ENCODE data around the gene RANBP17. TPM values are rescaled to one million over a fixed set of nuclear protein-coding genes. Genes with fewer than 3 reads are reported as not detected.

The RANBP17 gene
- total RNA-seq, 2 experiments from 2014 or later, result 0.13 TPM; not detected in 1

- CTCF ChIA-PET, result no interaction called here
- DNase-seq (no peak), ATAC-seq (no peak)
- Mint-ChIP-seq H3K9me3 (ENCODE audit: insufficient read depth) (peaks cover 5% of the 10 kb centered on the region), H3K4me1 (ENCODE audit: low read depth) (no peaks in the 10 kb centered on the region), H3K4me3 (no peak overlapping the region), H3K27ac (no peak overlapping the region), H3K27me3 (ENCODE audit: low read depth) (no peaks in the 10 kb centered on the region), H3K36me3 (ENCODE audit: low read depth) (no peaks in the 10 kb centered on the region)
- POLR2A ChIA-PET, result no interaction called here
Measured at GRCh38 chr5:171067540-171068130, 205.8 kb downstream of the RANBP17 start.

- CTCF ChIA-PET, result no interaction called here
- no peaks in the 10 kb centered on the region for H3K4me1 Mint-ChIP-seq (ENCODE audit: low read depth)
- no peak overlapping the region for H3K27ac Mint-ChIP-seq
- no peaks in the 10 kb centered on the region for H3K27me3 Mint-ChIP-seq (ENCODE audit: low read depth)
- H3K36me3 Mint-ChIP-seq (ENCODE audit: low read depth), result no peaks in the 10 kb centered on the region
- POLR2A ChIA-PET, result no interaction called here
- no peak overlapping the region for H3K4me3 Mint-ChIP-seq
- no peaks in the 10 kb centered on the region for H3K9me3 Mint-ChIP-seq (ENCODE audit: insufficient read depth)
- DNase-seq (no peak), ATAC-seq (no peak)
Measured at GRCh38 chr5:171074747-171075146, 212.9 kb downstream of the RANBP17 start.

- ChIA-PET POLR2A (no interaction called here), CTCF (no interaction called here)
- Mint-ChIP-seq H3K27ac (no peak overlapping the region), H3K27me3 (ENCODE audit: low read depth) (no peaks in the 10 kb centered on the region), H3K4me3 (no peak overlapping the region), H3K9me3 (ENCODE audit: insufficient read depth) (no peaks in the 10 kb centered on the region), H3K4me1 (ENCODE audit: low read depth) (no peaks in the 10 kb centered on the region), H3K36me3 (ENCODE audit: low read depth) (no peaks in the 10 kb centered on the region)
- no peak for DNase-seq
- no peak for ATAC-seq
Measured at GRCh38 chr5:171080186-171080938, 218.5 kb downstream of the RANBP17 start.

- POLR2A ChIA-PET, result no interaction called here
- Mint-ChIP-seq H3K4me1 (ENCODE audit: low read depth) (no peaks in the 10 kb centered on the region), H3K4me3 (no peak overlapping the region), H3K9me3 (ENCODE audit: insufficient read depth) (no peaks in the 10 kb centered on the region), H3K27me3 (ENCODE audit: low read depth) (no peaks in the 10 kb centered on the region), H3K27ac (no peak overlapping the region), H3K36me3 (ENCODE audit: low read depth) (no peaks in the 10 kb centered on the region)
- ATAC-seq, result no peak
- DNase-seq, result no peak
- CTCF ChIA-PET, result no interaction called here
Measured at GRCh38 chr5:171081319-171081718, 219.5 kb downstream of the RANBP17 start.

- Mint-ChIP-seq H3K27ac (no peak overlapping the region), H3K36me3 (ENCODE audit: low read depth) (no peaks in the 10 kb centered on the region), H3K4me3 (no peak overlapping the region), H3K9me3 (ENCODE audit: insufficient read depth) (peaks cover 7% of the 10 kb centered on the region), H3K4me1 (ENCODE audit: low read depth) (no peaks in the 10 kb centered on the region), H3K27me3 (ENCODE audit: low read depth) (no peaks in the 10 kb centered on the region)
- CTCF ChIA-PET, result no interaction called here
- POLR2A ChIA-PET, result no interaction called here
- no peak for ATAC-seq
- DNase-seq, result no peak
Measured at GRCh38 chr5:171092194-171092593, 230.4 kb downstream of the RANBP17 start.

GRCh38 chr5:171093598-171093997 is 231.8 kb downstream of the RANBP17 start:
- Mint-ChIP-seq H3K36me3 (ENCODE audit: low read depth) (no peaks in the 10 kb centered on the region), H3K4me1 (ENCODE audit: low read depth) (no peaks in the 10 kb centered on the region), H3K27ac (no peak overlapping the region), H3K4me3 (no peak overlapping the region), H3K27me3 (ENCODE audit: low read depth) (no peaks in the 10 kb centered on the region), H3K9me3 (ENCODE audit: insufficient read depth) (peaks cover 7% of the 10 kb centered on the region)
- DNase-seq, result no peak
- CTCF ChIA-PET, result no interaction called here
- no peak for ATAC-seq
- POLR2A ChIA-PET, result no interaction called here

- Mint-ChIP-seq H3K9me3 (ENCODE audit: insufficient read depth) (peaks cover 7% of the 10 kb centered on the region), H3K4me3 (no peak overlapping the region), H3K36me3 (ENCODE audit: low read depth) (no peaks in the 10 kb centered on the region), H3K27me3 (ENCODE audit: low read depth) (no peaks in the 10 kb centered on the region), H3K4me1 (ENCODE audit: low read depth) (no peaks in the 10 kb centered on the region), H3K27ac (no peak overlapping the region)
- ChIA-PET CTCF (no interaction called here), POLR2A (no interaction called here)
- DNase-seq, result no peak
- ATAC-seq, result no peak
Measured at GRCh38 chr5:171094356-171094755, 232.5 kb downstream of the RANBP17 start.

GRCh38 chr5:171102877-171103610 is 241.2 kb downstream of the RANBP17 start:
- ChIA-PET POLR2A (no interaction called here), CTCF (no interaction called here)
- H3K27me3 Mint-ChIP-seq (ENCODE audit: low read depth), result no peaks in the 10 kb centered on the region

GRCh38 chr5:171107669-171108068 is 245.9 kb downstream of the RANBP17 start:
- Mint-ChIP-seq H3K27me3 (ENCODE audit: low read depth) (peaks cover 3% of the 10 kb centered on the region), H3K4me1 (ENCODE audit: low read depth) (no peaks in the 10 kb centered on the region), H3K4me3 (no peak overlapping the region), H3K27ac (no peak overlapping the region), H3K9me3 (ENCODE audit: insufficient read depth) (no peaks in the 10 kb centered on the region), H3K36me3 (ENCODE audit: low read depth) (no peaks in the 10 kb centered on the region)
- ATAC-seq, result no peak
- DNase-seq, result no peak
- ChIA-PET POLR2A (no interaction called here), CTCF (no interaction called here)

More at GRCh38 chr5:171102877-171103610, 241.2 kb downstream of the RANBP17 start:
- Mint-ChIP-seq H3K27ac (no peak overlapping the region), H3K4me3 (no peak overlapping the region), H3K9me3 (ENCODE audit: insufficient read depth) (no peaks in the 10 kb centered on the region), H3K4me1 (ENCODE audit: low read depth) (no peaks in the 10 kb centered on the region), H3K36me3 (ENCODE audit: low read depth) (no peaks in the 10 kb centered on the region)
- ATAC-seq (no peak), DNase-seq (no peak)

GRCh38 chr5:171115519-171115918 is 253.7 kb downstream of the RANBP17 start:
- CTCF ChIA-PET, result no interaction called here
- no peak for DNase-seq
- Mint-ChIP-seq H3K4me3 (no peak overlapping the region), H3K4me1 (ENCODE audit: low read depth) (no peaks in the 10 kb centered on the region), H3K27me3 (ENCODE audit: low read depth) (no peaks in the 10 kb centered on the region), H3K27ac (no peak overlapping the region), H3K9me3 (ENCODE audit: insufficient read depth) (no peaks in the 10 kb centered on the region), H3K36me3 (ENCODE audit: low read depth) (no peaks in the 10 kb centered on the region)
- ATAC-seq, result no peak
- POLR2A ChIA-PET, result no interaction called here

GRCh38 chr5:171116719-171117118 is 254.9 kb downstream of the RANBP17 start:
- H3K27me3 Mint-ChIP-seq (ENCODE audit: low read depth), result no peaks in the 10 kb centered on the region
- DNase-seq (no peak), ATAC-seq (no peak)
- H3K27ac Mint-ChIP-seq, result no peak overlapping the region
- H3K9me3 Mint-ChIP-seq (ENCODE audit: insufficient read depth), result no peaks in the 10 kb centered on the region
- no peaks in the 10 kb centered on the region for H3K4me1 Mint-ChIP-seq (ENCODE audit: low read depth)
- CTCF ChIA-PET, result no interaction called here
- POLR2A ChIA-PET, result no interaction called here
- no peak overlapping the region for H3K4me3 Mint-ChIP-seq
- no peaks in the 10 kb centered on the region for H3K36me3 Mint-ChIP-seq (ENCODE audit: low read depth)

- DNase-seq (no peak), ATAC-seq (no peak)
- Mint-ChIP-seq H3K36me3 (ENCODE audit: low read depth) (no peaks in the 10 kb centered on the region), H3K4me3 (no peak overlapping the region), H3K4me1 (ENCODE audit: low read depth) (no peaks in the 10 kb centered on the region), H3K9me3 (ENCODE audit: insufficient read depth) (no peaks in the 10 kb centered on the region), H3K27me3 (ENCODE audit: low read depth) (no peaks in the 10 kb centered on the region), H3K27ac (no peak overlapping the region)
- ChIA-PET POLR2A (no interaction called here), CTCF (no interaction called here)
Measured at GRCh38 chr5:171120986-171121622, 259.3 kb downstream of the RANBP17 start.

Data from activated CD8-positive, alpha-beta T cell treated with anti-CD3 and anti-CD28 coated beads, Interleukin-2, amount 10 ng/mL, durations not matched to agents 7 days and 5 days (primary cell).